HG02623 (cell line): ENCODE data around the gene ACOT13.
A peak's percentile ranks its signal among the peaks of the same experiment; 100 is the strongest.
"Not testable (repeated sequence)": the region's sequence is repeated elsewhere in the genome, so short reads cannot be mapped to it uniquely, and the experiment has no call there.

Experiments
- ATAC-seq: cut with Tn5 transposase; IDR thresholded peaks from one replicate; pipeline ENCODE4 v1.9.1; 2021; ENCODE audit warnings: moderate library complexity; ENCODE audit not compliant: unreplicated experiment

Gene ACOT13

DNA sequence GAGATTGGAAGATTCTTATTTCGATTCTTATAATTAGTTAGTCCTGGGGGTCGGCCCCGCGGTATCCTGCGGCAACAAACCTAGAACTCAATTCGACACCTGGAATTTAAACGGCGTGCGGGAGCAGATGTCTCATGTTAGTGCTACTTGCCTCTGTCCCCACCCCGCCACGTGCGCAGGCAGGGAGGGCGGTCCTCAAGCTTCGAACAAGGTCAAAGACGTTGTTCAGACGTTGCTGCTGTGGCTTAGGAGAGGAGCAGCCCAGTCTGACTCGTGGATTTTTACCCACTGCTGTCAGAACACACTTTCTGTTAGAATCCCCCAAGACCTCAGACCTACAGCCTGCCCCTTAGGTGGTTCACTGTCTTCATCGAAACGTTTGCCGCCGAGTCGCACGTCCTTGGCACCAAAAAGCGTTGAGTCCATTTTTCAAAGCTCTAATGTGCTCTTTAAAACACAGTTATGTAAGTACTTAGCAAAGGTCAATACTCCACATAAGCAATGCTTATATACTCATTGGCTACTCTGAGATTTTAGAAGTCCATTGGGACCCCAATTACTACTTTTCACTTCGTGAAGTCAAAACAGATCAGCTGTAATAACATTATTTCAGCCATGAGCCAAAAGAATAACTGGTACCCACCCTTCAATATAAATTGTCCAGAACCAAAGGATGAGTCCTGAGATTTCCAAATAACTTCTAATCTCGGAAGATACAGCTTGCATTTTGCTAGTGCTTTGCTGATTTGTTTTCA is 54.8 kb downstream of the ACOT13 start:
- ATAC-seq = peak; percentile 41

DNA sequence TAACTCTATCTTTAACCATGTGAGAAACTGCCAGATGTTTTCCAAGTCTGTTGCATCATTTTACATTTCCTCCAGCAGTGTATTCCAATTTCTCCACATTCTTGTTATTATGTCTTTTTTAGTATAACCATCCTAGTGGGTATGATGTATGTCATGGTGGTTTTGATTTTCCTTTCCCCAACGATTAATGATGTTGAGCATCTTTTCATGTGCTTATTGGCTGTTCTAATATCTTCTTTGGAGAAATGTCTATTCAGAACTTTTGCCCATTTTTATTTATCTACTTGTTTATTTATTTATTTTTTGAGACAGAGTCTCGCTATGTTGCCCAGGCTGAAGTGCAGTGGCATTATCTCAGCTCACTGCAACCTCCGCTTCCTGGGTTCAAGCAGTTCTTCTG is 56.4 kb downstream of the ACOT13 start:
- ATAC-seq = no peak

DNA sequence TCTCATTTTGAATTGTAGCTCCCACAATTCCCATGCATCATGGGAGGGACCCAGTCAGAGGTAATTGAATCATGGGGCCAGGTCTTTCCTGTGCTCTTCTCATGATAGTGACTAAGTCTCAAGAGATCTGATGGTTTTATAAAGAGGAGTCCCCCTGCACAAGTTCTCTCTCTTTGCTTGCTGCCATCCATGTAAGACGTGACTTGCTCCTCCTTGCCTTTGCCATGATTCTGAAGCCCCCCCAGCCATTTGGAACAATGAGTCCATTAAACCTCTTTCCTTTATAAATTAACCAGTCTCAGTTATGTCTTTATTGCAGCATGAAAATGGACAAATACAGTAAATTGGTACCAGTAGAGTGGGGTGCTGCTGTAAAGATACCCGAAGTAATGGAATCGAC is 63.8 kb downstream of the ACOT13 start:
- ATAC-seq = not testable (repeated sequence)

DNA sequence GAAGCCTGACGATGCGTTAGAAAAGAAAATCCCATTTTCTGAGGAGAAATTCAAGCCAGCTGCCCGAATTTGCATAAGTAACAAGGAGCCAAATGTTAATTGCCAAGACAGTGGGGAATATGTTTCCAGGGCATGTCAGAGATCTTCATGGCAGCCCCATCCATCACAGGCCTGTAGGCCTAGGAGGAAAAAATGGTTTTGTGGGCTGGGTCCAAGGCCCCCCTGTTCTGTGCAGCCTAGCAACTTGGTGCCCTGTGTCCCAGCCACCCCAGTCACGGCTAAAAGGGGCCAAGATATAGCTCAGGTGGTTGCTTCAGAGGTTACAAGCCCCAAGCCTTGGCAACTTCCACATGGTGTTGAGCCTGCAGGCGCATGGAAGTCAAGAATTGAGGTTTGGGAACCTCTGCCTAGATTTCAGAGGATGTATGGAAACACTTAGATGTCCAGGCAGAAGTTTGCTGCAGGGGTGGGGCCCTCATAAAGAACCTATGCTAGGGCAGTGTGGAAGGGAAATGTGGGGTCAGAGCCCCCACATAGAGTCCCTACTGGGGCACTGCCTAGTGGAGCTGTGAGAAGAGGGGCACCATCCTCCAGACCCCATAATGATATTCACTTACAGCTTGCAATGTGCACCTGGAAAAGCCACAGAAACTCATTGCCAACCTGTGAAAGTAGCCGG is 64.7 kb downstream of the ACOT13 start:
- ATAC-seq = not testable (repeated sequence)

DNA sequence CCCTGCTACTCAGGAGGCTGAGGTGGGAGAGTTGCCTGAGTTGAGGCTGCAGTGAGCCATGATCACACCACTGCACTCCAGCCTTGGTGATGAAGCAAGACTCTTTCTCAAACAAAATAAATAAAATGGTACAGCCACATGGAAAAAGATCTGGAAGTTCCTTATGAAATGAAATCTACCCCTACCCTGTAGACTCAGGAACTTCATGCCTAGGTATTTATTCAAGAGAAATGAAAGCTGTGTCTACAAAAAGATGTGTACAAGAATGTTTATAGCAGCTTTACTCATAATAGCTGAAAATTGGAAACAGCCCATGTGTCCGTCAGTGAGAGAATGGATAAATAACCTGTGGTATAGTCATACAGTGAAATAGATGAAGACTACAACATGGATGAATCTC is 67.3 kb downstream of the ACOT13 start:
- no peak for ATAC-seq

DNA sequence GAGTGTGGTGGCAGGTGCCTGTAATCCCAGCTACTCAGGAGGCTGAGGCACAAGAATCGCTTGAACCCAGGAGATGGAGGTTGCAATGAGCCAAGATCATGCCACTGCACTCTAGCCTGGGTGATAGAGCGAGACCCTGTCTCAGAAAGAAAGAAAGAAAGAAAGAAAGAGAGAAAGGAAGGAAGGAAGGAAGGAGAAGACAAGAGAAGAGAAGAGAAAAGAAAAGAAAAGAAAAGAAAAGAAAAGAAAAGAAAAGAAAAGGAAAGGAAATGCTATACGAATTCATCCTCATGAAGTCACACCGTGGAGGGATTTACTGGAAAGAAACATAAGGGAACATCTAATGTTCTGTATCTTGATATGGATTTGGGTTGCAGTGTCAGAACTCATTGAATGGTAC is 67.8 kb downstream of the ACOT13 start:
- not testable (repeated sequence) for ATAC-seq

DNA sequence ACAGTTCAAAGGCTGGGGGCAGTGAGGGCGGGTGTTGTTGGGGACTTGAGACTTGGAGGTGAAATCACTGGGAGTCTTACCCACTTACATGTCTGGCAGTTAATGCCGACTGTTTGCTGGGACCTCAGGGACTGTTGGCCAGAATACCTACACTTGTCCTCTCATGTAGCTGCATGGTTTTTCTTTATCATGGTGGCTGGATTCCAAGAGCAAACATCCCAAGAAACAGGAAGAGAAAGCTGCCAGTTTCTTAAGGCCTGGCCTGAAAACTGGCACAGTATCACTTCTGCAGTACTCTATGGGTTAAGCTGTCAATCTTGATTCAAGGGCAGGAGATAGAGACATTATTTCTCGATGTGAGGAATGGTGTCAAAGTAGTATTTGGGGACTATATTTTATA is 71.9 kb downstream of the ACOT13 start:
- no peak for ATAC-seq

DNA sequence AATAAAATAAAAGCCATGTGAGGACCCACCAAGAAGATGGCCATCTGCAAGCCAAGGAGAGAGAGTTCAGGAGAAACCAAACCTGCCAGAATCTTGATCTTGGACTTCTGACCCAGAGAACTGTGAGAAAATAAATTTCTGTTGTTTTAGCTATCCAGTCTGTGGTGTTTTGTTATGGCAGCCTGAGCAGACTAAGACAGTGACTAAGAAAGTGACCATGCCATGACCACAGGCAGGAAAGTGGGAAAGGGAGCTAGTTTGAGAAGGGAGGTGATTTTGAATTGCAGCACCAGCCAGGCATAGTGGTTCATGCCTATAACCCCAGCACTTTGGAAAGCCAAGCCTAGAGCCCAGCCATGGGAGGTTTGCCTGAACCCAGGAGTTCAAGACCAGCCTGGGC is 74.0 kb downstream of the ACOT13 start:
- ATAC-seq = no peak

DNA sequence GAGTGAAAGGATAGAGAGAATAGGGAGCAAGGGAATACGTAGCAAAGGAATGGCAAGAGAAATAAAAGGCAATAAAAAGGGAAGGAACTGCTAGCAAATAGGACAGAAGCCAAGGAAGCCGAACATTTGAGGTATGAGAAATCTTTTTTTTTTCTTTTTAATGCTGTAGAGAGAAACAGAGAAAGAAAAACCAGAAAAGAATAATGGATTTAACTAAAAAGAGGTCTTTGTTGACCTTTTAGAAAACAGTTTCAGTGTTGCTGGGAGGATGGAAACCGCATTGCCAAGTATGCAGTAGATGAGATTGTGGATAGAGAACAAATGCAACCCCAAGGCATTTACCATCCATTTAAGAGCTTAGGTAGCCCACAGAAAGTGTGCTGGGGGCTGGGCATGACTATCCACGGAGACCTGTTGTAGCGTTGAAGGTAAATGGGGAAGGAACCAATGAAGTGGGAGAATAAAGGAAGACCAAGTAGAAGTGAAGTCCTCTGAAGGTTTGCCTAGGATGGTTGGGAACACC is 75.4 kb downstream of the ACOT13 start:
- no peak for ATAC-seq

DNA sequence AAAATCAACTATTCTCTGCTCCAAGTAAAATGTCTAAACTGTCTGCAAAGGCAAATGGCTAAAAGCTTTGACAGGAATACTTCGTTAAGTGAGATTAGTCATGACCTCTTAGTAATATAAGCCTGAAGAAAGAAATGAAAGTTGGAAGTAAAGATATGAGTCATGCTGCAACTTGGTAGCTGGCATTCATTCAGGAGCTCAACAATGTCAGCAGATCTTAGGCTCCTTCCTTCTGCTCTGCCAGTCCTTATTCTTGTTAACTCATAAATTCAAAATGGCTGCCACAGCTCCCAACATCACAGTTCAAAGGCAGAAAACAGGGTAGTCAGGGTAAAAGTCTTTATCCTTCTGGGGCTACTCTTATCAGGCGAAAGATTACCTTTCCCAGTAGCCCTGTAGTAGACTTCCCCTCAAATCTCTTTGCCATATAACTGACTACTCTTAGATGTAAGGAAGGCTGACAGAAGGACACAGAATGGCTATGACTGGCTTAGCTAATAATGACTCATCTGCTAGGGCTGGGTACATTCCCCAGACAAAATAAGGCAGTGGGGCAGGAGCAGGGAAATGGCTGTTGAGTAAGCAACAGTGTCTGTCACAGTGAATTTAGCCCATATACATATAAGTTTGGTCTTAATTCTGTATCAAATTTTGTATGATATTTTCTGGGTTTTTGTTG is 76.5 kb downstream of the ACOT13 start:
- peak; percentile 86 for ATAC-seq

DNA sequence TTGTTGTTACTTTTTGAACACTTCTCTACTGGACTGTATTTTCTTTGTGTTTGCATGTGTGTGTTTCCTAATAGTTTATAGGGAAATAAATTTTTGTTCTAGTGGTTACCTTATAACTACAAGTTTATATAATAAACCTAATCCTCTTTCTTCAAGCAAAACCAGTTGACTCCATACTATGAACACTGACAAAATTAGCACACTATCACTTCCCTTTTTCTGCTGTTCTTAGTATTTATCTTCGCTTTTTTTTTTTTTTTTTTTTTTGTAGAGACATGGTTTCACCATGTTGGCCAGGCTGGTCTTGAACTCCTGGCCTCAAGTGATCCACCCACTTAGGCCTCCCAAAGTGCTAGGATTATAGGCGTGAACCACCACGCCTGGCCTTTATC is 77.1 kb downstream of the ACOT13 start:
- no peak for ATAC-seq

DNA sequence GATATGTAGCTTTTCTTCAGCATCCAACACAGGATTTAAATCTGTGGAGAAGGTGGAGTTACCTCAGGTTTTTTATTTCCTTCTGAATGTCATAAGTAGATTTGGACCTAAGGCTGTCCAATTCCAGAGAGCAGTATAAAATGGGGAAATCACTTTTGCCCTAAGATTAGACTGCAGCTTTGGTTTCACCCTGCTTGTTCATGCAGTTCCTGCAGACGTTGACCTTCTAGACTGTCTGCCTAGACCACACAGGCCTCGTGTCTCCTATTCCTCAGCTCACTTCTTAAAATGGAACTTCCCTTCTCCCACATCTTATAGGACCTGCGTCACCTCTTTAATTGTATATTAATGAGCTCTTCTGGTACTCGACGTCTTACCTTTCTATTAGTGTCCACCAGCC is 78.0 kb downstream of the ACOT13 start:
- ATAC-seq = no peak

DNA sequence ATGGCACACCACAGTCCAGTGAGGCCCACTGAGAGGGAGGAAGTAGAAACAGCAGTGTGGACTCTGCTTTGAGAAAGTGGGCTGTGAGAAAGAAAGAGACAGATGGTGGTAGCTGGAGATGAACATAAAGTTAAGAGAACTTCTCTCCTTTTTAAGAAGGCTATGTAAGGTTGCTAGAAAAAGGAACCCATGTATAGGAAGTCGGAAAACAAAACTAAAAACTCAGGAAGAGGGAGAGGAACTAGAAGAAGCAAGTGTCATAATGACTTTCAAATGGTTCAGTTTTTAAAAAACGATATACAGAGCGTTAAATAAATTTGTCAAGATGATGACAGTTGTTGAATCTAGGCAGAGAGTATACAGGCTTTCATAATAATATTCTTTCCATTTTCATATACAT is 82.4 kb downstream of the ACOT13 start:
- no peak for ATAC-seq

DNA sequence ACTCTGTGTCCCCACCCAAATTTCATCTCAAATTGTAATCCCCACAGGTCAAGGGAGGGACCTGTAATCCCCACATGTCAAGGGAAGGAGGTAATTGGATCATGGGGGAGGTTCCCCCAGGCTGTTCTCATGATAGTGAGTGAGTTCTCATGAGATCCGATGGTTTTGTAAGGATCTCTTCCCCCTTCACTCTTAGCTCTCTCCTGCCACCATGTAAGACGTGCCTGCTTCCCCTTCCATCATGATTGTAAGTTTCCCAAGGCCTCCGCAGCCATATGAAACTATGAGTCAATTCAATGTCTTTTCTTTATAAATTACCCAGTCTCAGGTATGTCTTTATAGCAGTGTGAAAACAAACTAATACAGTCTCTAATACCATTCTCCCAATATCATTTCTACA is 84.0 kb downstream of the ACOT13 start:
- ATAC-seq = not testable (repeated sequence)

DNA sequence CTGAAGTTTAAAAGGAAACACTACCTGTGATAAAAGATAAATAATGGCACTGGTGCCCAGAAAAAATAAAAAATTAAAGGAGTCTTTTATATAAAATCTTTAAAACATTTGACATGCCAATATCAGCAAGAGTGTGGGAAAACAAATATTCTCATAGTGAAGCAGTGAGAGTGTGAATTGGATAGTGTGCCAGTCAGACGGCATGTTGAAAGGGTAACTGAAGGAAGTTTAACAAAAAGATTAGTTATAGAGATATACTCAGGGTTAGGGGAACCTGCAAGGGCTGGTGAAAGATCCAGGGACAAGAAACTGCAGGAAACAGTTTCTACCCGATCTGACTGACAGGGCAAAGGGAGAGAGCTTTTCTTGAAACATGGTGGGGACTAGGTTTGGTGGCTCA is 85.6 kb downstream of the ACOT13 start:
- no peak for ATAC-seq

DNA sequence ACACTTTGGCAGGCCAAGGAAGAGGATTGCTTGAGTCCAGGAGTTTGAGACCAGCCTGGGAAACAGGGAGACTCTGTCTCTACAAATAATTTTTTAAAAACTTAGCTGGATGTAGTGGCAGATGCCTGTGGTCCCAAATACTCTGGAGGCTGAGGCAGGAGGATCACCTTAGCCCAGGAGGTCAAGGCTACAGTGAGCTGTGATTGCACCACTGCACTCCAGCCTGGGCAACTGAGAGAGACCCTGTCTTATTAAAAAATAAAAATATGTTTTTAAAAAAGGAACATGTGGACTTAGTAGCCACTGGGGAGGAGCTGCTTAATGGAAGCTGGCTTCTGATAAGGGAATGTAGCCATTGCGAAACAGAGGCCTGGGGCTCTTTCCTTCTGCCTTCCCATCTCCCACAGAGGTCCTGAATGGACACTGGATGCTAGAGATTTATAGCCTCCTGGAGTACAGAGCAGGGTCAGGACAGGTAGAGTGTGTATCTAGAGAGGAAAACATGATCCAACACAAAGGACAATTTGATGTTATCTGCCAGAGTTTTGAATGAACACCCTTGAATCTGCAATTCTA is 86.1 kb downstream of the ACOT13 start:
- no peak for ATAC-seq

DNA sequence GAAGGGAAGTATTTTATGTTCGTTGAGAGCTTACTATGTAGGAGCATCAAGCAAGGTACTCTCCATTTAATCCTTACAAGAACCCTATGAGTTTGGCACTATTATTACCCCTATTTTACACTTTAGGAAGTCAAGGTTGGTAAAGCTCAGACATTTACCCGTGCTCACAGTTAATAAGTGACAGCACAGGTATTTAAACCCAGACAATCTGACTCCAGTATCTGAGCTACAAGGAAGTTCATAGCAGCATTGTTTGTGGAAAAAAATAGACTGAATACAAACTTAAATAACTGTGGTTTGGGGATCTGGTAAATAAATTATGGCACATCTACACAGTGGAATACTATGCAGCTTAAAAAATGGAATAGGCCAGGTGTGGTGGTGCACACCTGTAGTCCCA is 86.7 kb downstream of the ACOT13 start:
- no peak for ATAC-seq

DNA sequence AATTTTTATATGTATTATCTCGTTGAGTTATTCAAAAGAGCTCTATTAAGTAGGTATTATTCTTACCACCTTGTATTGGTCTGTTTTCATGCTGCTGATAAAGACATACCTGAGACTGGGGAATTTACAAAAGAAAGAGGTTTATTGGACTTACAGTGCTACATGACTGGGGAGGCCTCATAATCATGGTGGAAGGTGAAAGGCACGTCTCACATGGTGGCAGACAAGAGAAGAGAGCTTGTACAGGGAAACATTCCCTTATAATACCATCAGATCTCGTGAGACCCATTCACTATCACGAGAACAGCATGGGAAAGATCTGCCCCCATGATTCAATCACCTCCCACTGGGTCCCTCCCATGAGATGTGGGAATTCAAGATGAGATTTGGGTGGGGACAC is 87.5 kb downstream of the ACOT13 start:
- ATAC-seq = not testable (repeated sequence)
